PC-3 (cell line): Measurements from ENCODE around the gene GNG8.

ENCODE experiments used
- EZH2 ChIP-seq: fragments of 300-600 bp; sonication (generic); IDR thresholded peaks from one replicate; pipeline ENCODE4 v1.6.1; 2017; ENCODE audit warnings: antibody characterized with exemption, mild to moderate bottlenecking, low read length; ENCODE audit not compliant: unreplicated experiment
- TF ChIP-seq, protein P1 (sequence below): fragments of 300-600 bp; sonication (generic); conservative IDR thresholded peaks from 2 replicates; pipeline ENCODE4 v1.5.1; 2017; ENCODE audit warnings: antibody characterized with exemption, low read depth, mild to moderate bottlenecking, low read length

DNA sequence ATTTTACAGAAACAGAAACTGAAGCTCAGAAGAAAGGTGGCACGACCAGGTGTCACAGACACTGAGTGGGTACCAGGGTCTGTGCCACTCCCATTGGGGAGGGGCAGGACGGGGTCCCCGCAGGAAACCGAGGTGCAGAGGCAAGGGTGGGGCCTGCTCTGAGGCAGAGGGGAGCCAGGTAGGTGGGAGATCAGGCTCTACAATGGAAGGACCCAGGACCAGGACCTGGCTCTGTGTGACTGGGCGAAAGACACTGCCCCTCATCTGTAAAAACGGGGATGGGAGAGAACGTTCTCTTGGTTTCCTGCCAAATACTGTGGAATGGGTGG lies 13.9 kb downstream of the GNG8 start:
- TF ChIP-seq, protein P1, sequence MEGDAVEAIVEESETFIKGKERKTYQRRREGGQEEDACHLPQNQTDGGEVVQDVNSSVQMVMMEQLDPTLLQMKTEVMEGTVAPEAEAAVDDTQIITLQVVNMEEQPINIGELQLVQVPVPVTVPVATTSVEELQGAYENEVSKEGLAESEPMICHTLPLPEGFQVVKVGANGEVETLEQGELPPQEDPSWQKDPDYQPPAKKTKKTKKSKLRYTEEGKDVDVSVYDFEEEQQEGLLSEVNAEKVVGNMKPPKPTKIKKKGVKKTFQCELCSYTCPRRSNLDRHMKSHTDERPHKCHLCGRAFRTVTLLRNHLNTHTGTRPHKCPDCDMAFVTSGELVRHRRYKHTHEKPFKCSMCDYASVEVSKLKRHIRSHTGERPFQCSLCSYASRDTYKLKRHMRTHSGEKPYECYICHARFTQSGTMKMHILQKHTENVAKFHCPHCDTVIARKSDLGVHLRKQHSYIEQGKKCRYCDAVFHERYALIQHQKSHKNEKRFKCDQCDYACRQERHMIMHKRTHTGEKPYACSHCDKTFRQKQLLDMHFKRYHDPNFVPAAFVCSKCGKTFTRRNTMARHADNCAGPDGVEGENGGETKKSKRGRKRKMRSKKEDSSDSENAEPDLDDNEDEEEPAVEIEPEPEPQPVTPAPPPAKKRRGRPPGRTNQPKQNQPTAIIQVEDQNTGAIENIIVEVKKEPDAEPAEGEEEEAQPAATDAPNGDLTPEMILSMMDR = no peak
- no peak for TF ChIP-seq EZH2
